ENCODE results near the gene PSMB2. TPM values are rescaled to one million over a fixed set of nuclear protein-coding genes. Genes with fewer than 3 reads are reported as not detected.

The PSMB2 gene
- total RNA-seq, 4 donors from 2014 or later: 16.1 to 41.6 (median 29.0) TPM

DNA sequence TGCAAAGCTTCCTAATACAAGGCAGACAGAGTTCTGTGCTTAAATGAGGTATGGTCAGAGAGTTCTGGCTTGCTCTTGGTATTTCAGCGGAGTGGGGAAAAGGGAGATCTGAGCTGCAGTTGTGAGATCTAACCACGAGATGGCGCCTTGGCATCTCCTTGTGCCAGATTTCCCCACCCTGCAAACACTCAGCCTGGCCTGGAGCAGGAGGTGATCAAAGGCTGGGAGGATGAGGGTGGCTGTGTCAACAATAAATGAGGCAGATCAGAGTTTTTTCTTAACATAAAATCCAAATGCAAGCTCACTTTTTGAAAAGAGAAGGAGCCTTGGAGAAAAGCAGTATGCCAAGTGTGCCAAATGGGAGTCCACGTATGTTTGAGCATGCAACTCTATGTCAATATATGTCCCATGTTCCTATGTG is 72.3 kb downstream of the PSMB2 start:
- intact Hi-C loops (cut with DNase I; ENCODE audit: low total_unique reads): loop anchor here (2.0 to 5.0 kb wide), 2 partner anchors 158 to 208 kb away; no protein-coding TSS in a partner anchor
- in situ Hi-C loops (cut with MboI; ENCODE audit: low pct_ligation_motif_present in 1 of 4, low pct_unique_long_range_greater_than_20kb in 1 of 4, low sequenced_read_pairs in 3 of 4): loop anchor here (5.0 to 25.0 kb wide), 7 partner anchors 107 to 382 kb away; partner anchors contain the start of gene SFPQ (in 2 of the 4)
- peak; percentile 79 to 87 (median 83) for TF ChIP-seq CTCF (IDR thresholded peaks at IDR 0.05)
- TF ChIP-seq POLR2A (IDR thresholded peaks at IDR 0.05): no peak
- TF ChIP-seq POLR2AphosphoS5 (IDR thresholded peaks at IDR 0.05): no peak
- DNase-seq: peak; percentile 68
- Histone ChIP-seq H3K27ac (no peak overlapping the region), H3K27me3 (peaks cover 33% of the 10 kb centered on the region), H3K4me1 (peaks cover 0 to 15% (median 12%) of the 10 kb centered on the region in 4 donors), H3K4me3 (no peak overlapping the region), H3K36me3 (no peaks in the 10 kb centered on the region), H3K9me3 (no peaks in the 10 kb centered on the region)
- 31 to 67% methylated on average over 1 to 4 of the region's 4 CpGs for WGBS, 2 donors (ENCODE audit: low coverage in 1 of 2)

DNA sequence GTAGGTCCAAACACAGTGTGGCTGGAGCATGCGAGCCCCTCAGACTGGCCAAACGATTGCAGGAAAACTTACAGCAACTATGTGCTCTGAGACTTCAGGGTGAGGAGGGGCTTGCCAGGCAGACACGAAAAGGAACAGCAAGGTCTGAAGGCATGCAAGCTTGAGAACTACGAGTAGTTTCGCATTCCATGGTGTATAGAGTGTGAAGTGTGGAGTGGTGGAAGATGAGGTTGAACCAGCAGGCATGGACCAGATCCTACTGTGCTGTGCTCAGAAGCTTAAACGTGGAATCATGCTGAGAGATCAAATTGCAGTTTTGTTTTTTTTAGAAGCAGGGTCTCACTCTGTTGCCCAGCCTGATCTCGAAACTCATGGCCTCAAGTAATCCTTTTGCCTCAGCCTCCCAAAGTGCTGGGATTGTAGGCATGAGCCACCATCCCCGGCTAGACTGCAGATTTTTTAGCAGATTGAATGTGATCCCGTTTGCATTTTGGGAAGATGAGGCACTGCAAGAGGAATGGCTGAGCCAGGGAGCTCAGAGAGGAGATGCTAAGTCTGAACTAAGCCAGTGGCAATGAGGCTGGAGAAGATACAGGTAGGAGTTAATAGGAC is 73.3 kb downstream of the PSMB2 start:
- Histone ChIP-seq H3K4me1 (peaks cover 0 to 6% (median 3%) of the 10 kb centered on the region in 4 donors), H3K36me3 (no peaks in the 10 kb centered on the region), H3K27ac (no peak overlapping the region), H3K9me3 (no peaks in the 10 kb centered on the region), H3K4me3 (no peak overlapping the region), H3K27me3 (peaks cover 24% of the 10 kb centered on the region)
- TF ChIP-seq CTCF (IDR thresholded peaks at IDR 0.05): no peak
- no peak for TF ChIP-seq POLR2A (IDR thresholded peaks at IDR 0.05)
- no peak for TF ChIP-seq POLR2AphosphoS5 (IDR thresholded peaks at IDR 0.05)
- no peak for TF ChIP-seq EP300 (IDR thresholded peaks at IDR 0.05; ENCODE audit: low read depth)
- in situ Hi-C loops (cut with MboI; ENCODE audit: low pct_ligation_motif_present in 1 of 4, low pct_unique_long_range_greater_than_20kb in 1 of 4, low sequenced_read_pairs in 3 of 4) (loop anchor here (5.0 to 25.0 kb wide), 7 partner anchors 106 to 381 kb away; partner anchors contain the start of gene SFPQ (in 2 of the 4)), intact Hi-C loops (cut with DNase I; ENCODE audit: low total_unique reads) (loop anchor here (2.0 to 5.0 kb wide), 2 partner anchors 159 to 209 kb away; no protein-coding TSS in a partner anchor)
- DNase-seq: no peak
- WGBS, 2 donors (ENCODE audit: low coverage in 1 of 2): 76% methylated on average over 7 to 9 of the region's 9 CpGs

DNA sequence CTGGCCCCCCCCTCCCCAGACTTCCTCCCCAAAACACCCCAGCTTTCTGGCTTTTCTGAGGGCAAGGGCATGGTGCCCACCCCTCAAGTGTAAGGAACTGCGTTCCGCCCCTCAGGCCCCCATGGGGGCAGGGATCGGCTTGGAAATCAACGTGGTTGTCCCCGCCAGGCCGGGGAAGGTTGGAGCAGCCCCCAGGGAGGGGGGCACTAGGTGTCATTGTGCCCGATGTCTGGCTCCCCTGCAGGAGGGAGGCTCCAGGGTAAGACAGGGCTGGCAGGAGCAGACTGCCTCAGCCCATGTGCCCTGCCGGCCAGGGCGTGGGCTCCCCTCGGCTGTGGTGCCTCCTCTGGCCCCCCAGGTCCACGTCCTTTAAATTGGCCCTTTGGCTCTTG is 75.6 kb downstream of the PSMB2 start:
- Histone ChIP-seq H3K4me3 (no peak overlapping the region), H3K9me3 (no peaks in the 10 kb centered on the region), H3K27ac (no peak overlapping the region), H3K27me3 (peaks cover under 1% of the 10 kb centered on the region), H3K36me3 (no peaks in the 10 kb centered on the region), H3K4me1 (no peaks in the 10 kb centered on the region)
- intact Hi-C loops (cut with DNase I; ENCODE audit: low total_unique reads): loop anchor here (5.0 kb wide), 1 partner anchor 162 kb away; no protein-coding TSS in a partner anchor
- DNase-seq: no peak
- in situ Hi-C loops (cut with MboI; ENCODE audit: low pct_ligation_motif_present in 1 of 4, low pct_unique_long_range_greater_than_20kb in 1 of 4, low sequenced_read_pairs in 3 of 4): loop anchor here (5.0 to 25.0 kb wide), 7 partner anchors 103 to 378 kb away; partner anchors contain the start of gene SFPQ (in 2 of the 4)
- 95% methylated on average over 3 of the region's 11 CpGs; no CpG with 5 or more reads in 1 of the 2 donors for WGBS, 2 donors (ENCODE audit: low coverage in 1 of 2)
- TF ChIP-seq CTCF (IDR thresholded peaks at IDR 0.05) (no peak), POLR2AphosphoS5 (IDR thresholded peaks at IDR 0.05) (no peak), POLR2A (IDR thresholded peaks at IDR 0.05) (no peak), EP300 (IDR thresholded peaks at IDR 0.05; ENCODE audit: low read depth) (no peak)

- Histone ChIP-seq H3K36me3 (no peaks in the 10 kb centered on the region), H3K4me3 (no peak overlapping the region), H3K4me1 (no peaks in the 10 kb centered on the region), H3K27me3 (no peaks in the 10 kb centered on the region), H3K27ac (no peak overlapping the region), H3K9me3 (no peaks in the 10 kb centered on the region)
- DNase-seq: no peak
- intact Hi-C loops (cut with DNase I; ENCODE audit: low total_unique reads) (loop anchor here (5.0 kb wide), 2 partner anchors 113 to 162 kb away; no protein-coding TSS in a partner anchor), in situ Hi-C loops (cut with MboI; ENCODE audit: low pct_ligation_motif_present in 1 of 4, low pct_unique_long_range_greater_than_20kb in 1 of 4, low sequenced_read_pairs in 3 of 4) (loop anchor here (5.0 to 25.0 kb wide), 8 partner anchors 103 to 378 kb away; partner anchors contain the start of gene SFPQ (in 2 of the 4))
- WGBS, 2 donors (ENCODE audit: low coverage in 1 of 2): 82% methylated on average over 17 of the region's 28 CpGs; no CpG with 5 or more reads in 1 of the 2 donors
- TF ChIP-seq EP300 (IDR thresholded peaks at IDR 0.05; ENCODE audit: low read depth) (no peak), POLR2AphosphoS5 (IDR thresholded peaks at IDR 0.05) (no peak), POLR2A (IDR thresholded peaks at IDR 0.05) (no peak), CTCF (IDR thresholded peaks at IDR 0.05) (no peak)
Measured at GRCh38 chr1:35564884-35565741, 76.2 kb downstream of the PSMB2 start.
